ENCODE results near the gene POLK.

The POLK gene

GRCh38 chr5:75536147-75536546, 24.5 kb downstream of the POLK start:
- peaks cover 14% of the 10 kb centered on the region; the same call in 1 of the 2 replicates for H3K36me3 ChIP-seq (ENCODE audit: low read depth)

GRCh38 chr5:75536694-75537360, 25.1 kb downstream of the POLK start:
- no peak for DNase-seq (ENCODE audit: low spot score)
- no peak for ATAC-seq (ENCODE audit: low read depth)
- Histone ChIP-seq H3K36me3 (ENCODE audit: low read depth) (peaks cover 14% of the 10 kb centered on the region; the same call in 1 of the 2 replicates), H3K9me3 (ENCODE audit: severe bottlenecking) (no peaks in the 10 kb centered on the region), H3K27me3 (ENCODE audit: insufficient read depth, poor library complexity, severe bottlenecking) (no peaks in the 10 kb centered on the region), H3K27ac (ENCODE audit: poor library complexity, severe bottlenecking) (no peak overlapping the region), H3K4me1 (ENCODE audit: insufficient read depth, poor library complexity, severe bottlenecking) (no peaks in the 10 kb centered on the region), H3K4me3 (ENCODE audit: severe bottlenecking) (no peak overlapping the region)
- TF ChIP-seq, protein P1, sequence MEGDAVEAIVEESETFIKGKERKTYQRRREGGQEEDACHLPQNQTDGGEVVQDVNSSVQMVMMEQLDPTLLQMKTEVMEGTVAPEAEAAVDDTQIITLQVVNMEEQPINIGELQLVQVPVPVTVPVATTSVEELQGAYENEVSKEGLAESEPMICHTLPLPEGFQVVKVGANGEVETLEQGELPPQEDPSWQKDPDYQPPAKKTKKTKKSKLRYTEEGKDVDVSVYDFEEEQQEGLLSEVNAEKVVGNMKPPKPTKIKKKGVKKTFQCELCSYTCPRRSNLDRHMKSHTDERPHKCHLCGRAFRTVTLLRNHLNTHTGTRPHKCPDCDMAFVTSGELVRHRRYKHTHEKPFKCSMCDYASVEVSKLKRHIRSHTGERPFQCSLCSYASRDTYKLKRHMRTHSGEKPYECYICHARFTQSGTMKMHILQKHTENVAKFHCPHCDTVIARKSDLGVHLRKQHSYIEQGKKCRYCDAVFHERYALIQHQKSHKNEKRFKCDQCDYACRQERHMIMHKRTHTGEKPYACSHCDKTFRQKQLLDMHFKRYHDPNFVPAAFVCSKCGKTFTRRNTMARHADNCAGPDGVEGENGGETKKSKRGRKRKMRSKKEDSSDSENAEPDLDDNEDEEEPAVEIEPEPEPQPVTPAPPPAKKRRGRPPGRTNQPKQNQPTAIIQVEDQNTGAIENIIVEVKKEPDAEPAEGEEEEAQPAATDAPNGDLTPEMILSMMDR (IDR thresholded peaks at IDR 0.05; ENCODE audit: poor library complexity, severe bottlenecking), result no peak

More at GRCh38 chr5:75536147-75536546, 24.5 kb downstream of the POLK start:
- Histone ChIP-seq H3K4me1 (ENCODE audit: insufficient read depth, poor library complexity, severe bottlenecking) (no peaks in the 10 kb centered on the region), H3K27me3 (ENCODE audit: insufficient read depth, poor library complexity, severe bottlenecking) (no peaks in the 10 kb centered on the region), H3K4me3 (ENCODE audit: severe bottlenecking) (no peak overlapping the region), H3K9me3 (ENCODE audit: severe bottlenecking) (no peaks in the 10 kb centered on the region), H3K27ac (ENCODE audit: poor library complexity, severe bottlenecking) (no peak overlapping the region)
- TF ChIP-seq, protein P1 (IDR thresholded peaks at IDR 0.05; ENCODE audit: poor library complexity, severe bottlenecking), result no peak
- no peak for ATAC-seq (ENCODE audit: low read depth)
- no peak for DNase-seq (ENCODE audit: low spot score)

- Histone ChIP-seq H3K27me3 (ENCODE audit: insufficient read depth, poor library complexity, severe bottlenecking) (no peaks in the 10 kb centered on the region), H3K27ac (ENCODE audit: poor library complexity, severe bottlenecking) (no peak overlapping the region), H3K36me3 (ENCODE audit: low read depth) (peaks cover 14% of the 10 kb centered on the region; the same call in 1 of the 2 replicates), H3K4me3 (ENCODE audit: severe bottlenecking) (no peak overlapping the region), H3K4me1 (ENCODE audit: insufficient read depth, poor library complexity, severe bottlenecking) (no peaks in the 10 kb centered on the region), H3K9me3 (ENCODE audit: severe bottlenecking) (no peaks in the 10 kb centered on the region)
- no peak for DNase-seq (ENCODE audit: low spot score)
- no peak for ATAC-seq (ENCODE audit: low read depth)
- TF ChIP-seq, protein P1 (IDR thresholded peaks at IDR 0.05; ENCODE audit: poor library complexity, severe bottlenecking), result no peak
Observed at GRCh38 chr5:75538211-75538610, 26.5 kb downstream of the POLK start.

DNA sequence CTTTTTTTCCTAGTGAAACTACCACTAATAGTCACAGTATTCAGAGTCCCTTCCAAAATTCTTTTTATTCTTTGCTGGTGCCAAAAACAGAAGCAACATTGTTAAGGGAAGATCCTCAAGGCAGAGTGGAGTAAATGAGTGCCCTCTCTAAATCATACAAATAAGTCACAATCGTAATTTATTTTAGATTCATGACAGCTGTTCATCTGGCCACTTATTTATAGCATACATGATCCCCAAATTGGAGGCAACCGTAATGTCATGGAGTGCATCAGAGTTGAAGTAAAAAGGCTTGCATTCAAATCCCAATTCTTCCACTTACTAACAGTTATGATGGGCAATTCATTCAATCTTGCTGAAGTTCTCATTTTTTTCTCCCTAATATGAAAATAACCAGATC, 33.4 kb downstream of the POLK start:
- H3K4me3 ChIP-seq (ENCODE audit: severe bottlenecking), result no peak overlapping the region
- TF ChIP-seq, protein P1 (IDR thresholded peaks at IDR 0.05; ENCODE audit: poor library complexity, severe bottlenecking), result no peak
- DNase-seq (ENCODE audit: low spot score) (no peak), ATAC-seq (ENCODE audit: low read depth) (no peak)
- H3K36me3 ChIP-seq (ENCODE audit: low read depth), result peaks cover 21% of the 10 kb centered on the region
- no peaks in the 10 kb centered on the region for H3K4me1 ChIP-seq (ENCODE audit: insufficient read depth, poor library complexity, severe bottlenecking)
- no peak overlapping the region for H3K27ac ChIP-seq (ENCODE audit: poor library complexity, severe bottlenecking)
- no peaks in the 10 kb centered on the region for H3K9me3 ChIP-seq (ENCODE audit: severe bottlenecking)
- no peaks in the 10 kb centered on the region for H3K27me3 ChIP-seq (ENCODE audit: insufficient read depth, poor library complexity, severe bottlenecking)

DNA sequence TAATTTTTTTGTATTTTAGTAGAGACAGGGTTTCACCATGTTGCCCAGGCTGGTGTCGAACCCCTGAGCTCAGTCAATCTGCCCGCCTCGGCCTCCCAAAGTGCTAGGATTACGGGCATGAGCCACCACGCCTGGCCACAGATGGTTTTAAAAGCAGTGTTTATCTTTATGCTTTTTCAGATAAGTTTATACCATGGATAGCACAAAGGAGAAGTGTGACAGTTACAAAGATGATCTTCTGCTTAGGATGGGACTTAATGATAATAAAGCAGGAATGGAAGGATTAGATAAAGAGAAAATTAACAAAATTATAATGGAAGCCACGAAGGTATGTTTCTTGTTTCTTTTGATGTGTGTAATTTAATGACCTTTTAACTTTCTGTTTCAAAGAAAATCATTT, 35.1 kb downstream of the POLK start:
- Histone ChIP-seq H3K27me3 (ENCODE audit: insufficient read depth, poor library complexity, severe bottlenecking) (no peaks in the 10 kb centered on the region), H3K4me3 (ENCODE audit: severe bottlenecking) (no peak overlapping the region), H3K4me1 (ENCODE audit: insufficient read depth, poor library complexity, severe bottlenecking) (no peaks in the 10 kb centered on the region), H3K36me3 (ENCODE audit: low read depth) (peaks cover 18% of the 10 kb centered on the region), H3K9me3 (ENCODE audit: severe bottlenecking) (no peaks in the 10 kb centered on the region), H3K27ac (ENCODE audit: poor library complexity, severe bottlenecking) (no peak overlapping the region)
- TF ChIP-seq, protein P1 (IDR thresholded peaks at IDR 0.05; ENCODE audit: poor library complexity, severe bottlenecking), result no peak
- no peak for DNase-seq (ENCODE audit: low spot score)
- ATAC-seq (ENCODE audit: low read depth), result no peak
